Brain microvascular endothelial cell (primary cell): ENCODE results near the gene PLPP2.

Source experiments
- DNase-seq: peaks from one replicate; pipeline ENCODE4 v3.0.0-alpha.2; 2020
- H3K27ac ChIP-seq: fragments of 250-450 bp; sonication (Bioruptor Pico); 2 replicates; pipeline ENCODE4 v1.5.1; 2020; ENCODE audit warnings: mild to moderate bottlenecking, moderate library complexity
- H3K27me3 ChIP-seq: fragments of 250-450 bp; sonication (Bioruptor Pico); replicated peaks from 2 replicates; pipeline ENCODE4 v1.5.1; 2020; ENCODE audit warnings: mild to moderate bottlenecking
- H3K36me3 ChIP-seq: fragments of 250-450 bp; sonication (Bioruptor Pico); replicated peaks from 2 replicates; pipeline ENCODE4 v1.5.1; 2020; ENCODE audit warnings: mild to moderate bottlenecking
- H3K4me3 ChIP-seq: 2 replicates; pipeline ENCODE4 v1.5.1; 2011; ENCODE audit warnings: low read depth, mild to moderate bottlenecking, control low read depth, low read length, moderate library complexity
- in situ Hi-C: cut with HindIII; loops from 2 replicates; pipeline ENCODE4 v1.10.0; 2017; ENCODE audit warnings: low sequenced_read_pairs, low pct_ligation_motif_present
- TF ChIP-seq, protein P1 (sequence below): IDR thresholded peaks from 2 replicates; pipeline ENCODE4 v1.5.1; 2011; ENCODE audit warnings: low read depth, mild to moderate bottlenecking, moderate library complexity, low read length, control low read depth, inconsistent platforms; ENCODE audit errors: missing control alignments

The PLPP2 gene

GRCh38 chr19:309206-309565, 18.0 kb upstream of the PLPP2 start:
- H3K36me3 ChIP-seq, result peaks cover 51% of the 10 kb centered on the region

GRCh38 chr19:308471-309205, 17.4 kb upstream of the PLPP2 start:
- Histone ChIP-seq H3K27ac (no peak overlapping the region), H3K36me3 (peaks cover 45% of the 10 kb centered on the region), H3K27me3 (no peaks in the 10 kb centered on the region), H3K4me3 (no peak overlapping the region)
- in situ Hi-C loops, result no loop called here
- DNase-seq, result no peak
- TF ChIP-seq, protein P1, sequence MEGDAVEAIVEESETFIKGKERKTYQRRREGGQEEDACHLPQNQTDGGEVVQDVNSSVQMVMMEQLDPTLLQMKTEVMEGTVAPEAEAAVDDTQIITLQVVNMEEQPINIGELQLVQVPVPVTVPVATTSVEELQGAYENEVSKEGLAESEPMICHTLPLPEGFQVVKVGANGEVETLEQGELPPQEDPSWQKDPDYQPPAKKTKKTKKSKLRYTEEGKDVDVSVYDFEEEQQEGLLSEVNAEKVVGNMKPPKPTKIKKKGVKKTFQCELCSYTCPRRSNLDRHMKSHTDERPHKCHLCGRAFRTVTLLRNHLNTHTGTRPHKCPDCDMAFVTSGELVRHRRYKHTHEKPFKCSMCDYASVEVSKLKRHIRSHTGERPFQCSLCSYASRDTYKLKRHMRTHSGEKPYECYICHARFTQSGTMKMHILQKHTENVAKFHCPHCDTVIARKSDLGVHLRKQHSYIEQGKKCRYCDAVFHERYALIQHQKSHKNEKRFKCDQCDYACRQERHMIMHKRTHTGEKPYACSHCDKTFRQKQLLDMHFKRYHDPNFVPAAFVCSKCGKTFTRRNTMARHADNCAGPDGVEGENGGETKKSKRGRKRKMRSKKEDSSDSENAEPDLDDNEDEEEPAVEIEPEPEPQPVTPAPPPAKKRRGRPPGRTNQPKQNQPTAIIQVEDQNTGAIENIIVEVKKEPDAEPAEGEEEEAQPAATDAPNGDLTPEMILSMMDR, result no peak

More at GRCh38 chr19:309206-309565, 18.0 kb upstream of the PLPP2 start:
- TF ChIP-seq, protein P1, result no peak
- in situ Hi-C loops, result no loop called here
- Histone ChIP-seq H3K4me3 (no peak overlapping the region), H3K27ac (no peak overlapping the region), H3K27me3 (no peaks in the 10 kb centered on the region)
- no peak for DNase-seq

GRCh38 chr19:307793-308420, 16.7 kb upstream of the PLPP2 start:
- no peaks in the 10 kb centered on the region for H3K27me3 ChIP-seq
- peaks cover 44% of the 10 kb centered on the region for H3K36me3 ChIP-seq
- in situ Hi-C loops, result no loop called here
- H3K27ac ChIP-seq, result no peak overlapping the region
- H3K4me3 ChIP-seq, result no peak overlapping the region
- DNase-seq, result no peak
- TF ChIP-seq, protein P1, result no peak

DNA sequence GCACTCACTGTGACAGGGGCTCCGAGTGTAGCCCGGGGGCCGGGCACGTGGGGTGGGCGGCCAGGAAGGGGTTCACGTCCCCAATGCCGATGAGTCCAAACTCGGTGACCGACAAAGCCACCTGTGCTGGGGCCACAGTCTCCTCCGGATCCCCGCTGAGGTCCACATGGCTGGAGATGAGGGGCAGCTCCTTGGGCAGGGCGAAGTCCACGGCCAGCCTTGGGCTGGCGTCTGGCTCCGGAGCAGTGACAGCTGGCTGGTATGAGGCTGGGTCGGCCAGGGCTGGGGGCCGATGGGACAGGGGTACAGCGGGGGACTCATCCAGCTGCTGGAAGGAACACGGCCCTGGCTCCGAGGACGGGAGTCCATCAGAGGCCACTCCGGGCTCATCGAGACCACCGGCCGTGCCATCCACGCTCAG, 15.9 kb upstream of the PLPP2 start:
- Histone ChIP-seq H3K27me3 (no peaks in the 10 kb centered on the region), H3K27ac (no peak overlapping the region), H3K36me3 (peaks cover 44% of the 10 kb centered on the region), H3K4me3 (no peak overlapping the region)
- in situ Hi-C loops, result no loop called here
- TF ChIP-seq, protein P1, result no peak
- no peak for DNase-seq

- in situ Hi-C loops, result no loop called here
- TF ChIP-seq, protein P1, result no peak
- peaks cover 40% of the 10 kb centered on the region for H3K36me3 ChIP-seq
- DNase-seq, result no peak
- no peaks in the 10 kb centered on the region for H3K27me3 ChIP-seq
- H3K4me3 ChIP-seq, result no peak overlapping the region
- H3K27ac ChIP-seq, result no peak overlapping the region
Observed at GRCh38 chr19:306151-306900, 15.1 kb upstream of the PLPP2 start.
